ENCODE results near the gene DOK6.

DOK6 gene

GRCh38 chr18:69785466-69785865, 384.8 kb downstream of the DOK6 start:
- H3K36me3 ChIP-seq (replicated peaks; ENCODE audit: low read depth, low read length): no peaks in the 10 kb centered on the region
- H3K27me3 ChIP-seq (ENCODE audit: low read depth, low read length): no peaks in the 10 kb centered on the region
- no peaks in the 10 kb centered on the region for H4K20me1 ChIP-seq (ENCODE audit: insufficient read depth, low read length)
- H3K4me1 ChIP-seq (ENCODE audit: low read length): peaks cover 16% of the 10 kb centered on the region
- H2AFZ ChIP-seq (ENCODE audit: low read depth, low read length): no peak overlapping the region
- no peaks in the 10 kb centered on the region for H3K9me3 ChIP-seq (ENCODE audit: insufficient read depth, low read length)
- H3K4me2 ChIP-seq (ENCODE audit: low read length): no peak overlapping the region
- no peak for TF ChIP-seq CTCF (IDR thresholded peaks at IDR 0.05; ENCODE audit: low read depth, low read length)
- TF ChIP-seq EZH2phosphoT487 (IDR thresholded peaks at IDR 0.05; ENCODE audit: low read depth): no peak
- H3K27ac ChIP-seq (ENCODE audit: low read length): no peak overlapping the region
- no peaks in the 10 kb centered on the region for H3K79me2 ChIP-seq (ENCODE audit: low read length)
- H3K9ac ChIP-seq (ENCODE audit: low read length): no peak overlapping the region
- no peak overlapping the region for H3K4me3 ChIP-seq (ENCODE audit: low read length)

- H3K9me3 ChIP-seq (ENCODE audit: insufficient read depth, low read length): no peaks in the 10 kb centered on the region
- no peaks in the 10 kb centered on the region for H3K36me3 ChIP-seq (replicated peaks; ENCODE audit: low read depth, low read length)
- H3K4me1 ChIP-seq (ENCODE audit: low read length): peaks cover 16% of the 10 kb centered on the region
- H3K4me2 ChIP-seq (ENCODE audit: low read length): no peak overlapping the region
- no peak for TF ChIP-seq CTCF (IDR thresholded peaks at IDR 0.05; ENCODE audit: low read depth, low read length)
- no peak for TF ChIP-seq EZH2phosphoT487 (IDR thresholded peaks at IDR 0.05; ENCODE audit: low read depth)
- no peak overlapping the region for H3K9ac ChIP-seq (ENCODE audit: low read length)
- no peaks in the 10 kb centered on the region for H4K20me1 ChIP-seq (ENCODE audit: insufficient read depth, low read length)
- no peak overlapping the region for H3K27ac ChIP-seq (ENCODE audit: low read length)
- H3K79me2 ChIP-seq (ENCODE audit: low read length): no peaks in the 10 kb centered on the region
- H2AFZ ChIP-seq (ENCODE audit: low read depth, low read length): no peak overlapping the region
- H3K27me3 ChIP-seq (ENCODE audit: low read depth, low read length): no peaks in the 10 kb centered on the region
- no peak overlapping the region for H3K4me3 ChIP-seq (ENCODE audit: low read length)
Observed at GRCh38 chr18:69786427-69786826, 385.7 kb downstream of the DOK6 start.

- TF ChIP-seq CTCF (IDR thresholded peaks at IDR 0.05; ENCODE audit: low read depth, low read length) (no peak), EZH2phosphoT487 (IDR thresholded peaks at IDR 0.05; ENCODE audit: low read depth) (no peak)
- no peak overlapping the region for H3K4me2 ChIP-seq (ENCODE audit: low read length)
- H3K27me3 ChIP-seq (ENCODE audit: low read depth, low read length): no peaks in the 10 kb centered on the region
- peaks cover 16% of the 10 kb centered on the region for H3K4me1 ChIP-seq (ENCODE audit: low read length)
- no peak overlapping the region for H2AFZ ChIP-seq (ENCODE audit: low read depth, low read length)
- H3K79me2 ChIP-seq (ENCODE audit: low read length): no peaks in the 10 kb centered on the region
- no peaks in the 10 kb centered on the region for H3K9me3 ChIP-seq (ENCODE audit: insufficient read depth, low read length)
- H3K9ac ChIP-seq (ENCODE audit: low read length): no peak overlapping the region
- H4K20me1 ChIP-seq (ENCODE audit: insufficient read depth, low read length): no peaks in the 10 kb centered on the region
- H3K36me3 ChIP-seq (replicated peaks; ENCODE audit: low read depth, low read length): no peaks in the 10 kb centered on the region
- H3K4me3 ChIP-seq (ENCODE audit: low read length): no peak overlapping the region
- no peak overlapping the region for H3K27ac ChIP-seq (ENCODE audit: low read length)
Observed at GRCh38 chr18:69787825-69788547, 387.3 kb downstream of the DOK6 start.

- peaks cover 11% of the 10 kb centered on the region for H3K4me1 ChIP-seq (ENCODE audit: low read length)
- TF ChIP-seq EZH2phosphoT487 (IDR thresholded peaks at IDR 0.05; ENCODE audit: low read depth): no peak
- TF ChIP-seq CTCF (IDR thresholded peaks at IDR 0.05; ENCODE audit: low read depth, low read length): no peak
- H3K4me2 ChIP-seq (ENCODE audit: low read length): no peak overlapping the region
- H3K4me3 ChIP-seq (ENCODE audit: low read length): no peak overlapping the region
- H4K20me1 ChIP-seq (ENCODE audit: insufficient read depth, low read length): no peaks in the 10 kb centered on the region
- no peaks in the 10 kb centered on the region for H3K9me3 ChIP-seq (ENCODE audit: insufficient read depth, low read length)
- H3K27me3 ChIP-seq (ENCODE audit: low read depth, low read length): no peaks in the 10 kb centered on the region
- no peaks in the 10 kb centered on the region for H3K36me3 ChIP-seq (replicated peaks; ENCODE audit: low read depth, low read length)
- no peak overlapping the region for H2AFZ ChIP-seq (ENCODE audit: low read depth, low read length)
- no peaks in the 10 kb centered on the region for H3K79me2 ChIP-seq (ENCODE audit: low read length)
- no peak overlapping the region for H3K27ac ChIP-seq (ENCODE audit: low read length)
- H3K9ac ChIP-seq (ENCODE audit: low read length): no peak overlapping the region
Observed at GRCh38 chr18:69789794-69790193, 389.1 kb downstream of the DOK6 start.

All from OCI-LY3 (cell line).